GM19372 (cell line): ENCODE measurements around the gene LRIG1.
"Not testable (repeated sequence)": the region's sequence is repeated elsewhere in the genome, so short reads cannot be mapped to it uniquely, and the experiment has no call there.

Experiments
- ATAC-seq: cut with Tn5 transposase; IDR thresholded peaks from one replicate; pipeline ENCODE4 v1.9.1; 2021; ENCODE audit warnings: mild to moderate bottlenecking, low read depth, moderate library complexity; ENCODE audit not compliant: unreplicated experiment

LRIG1 gene

GRCh38 chr3:66427951-66428474 is 72.8 kb downstream of the LRIG1 start:
- ATAC-seq, result no peak

- no peak for ATAC-seq
These were observed 73.5 kb downstream of the LRIG1 start for GRCh38 chr3:66427352-66427751.

GRCh38 chr3:66426135-66426534 is 74.7 kb downstream of the LRIG1 start:
- ATAC-seq, result no peak

GRCh38 chr3:66425576-66426114 is 75.2 kb downstream of the LRIG1 start:
- no peak for ATAC-seq

GRCh38 chr3:66425032-66425431 is 75.8 kb downstream of the LRIG1 start:
- no peak for ATAC-seq

GRCh38 chr3:66423791-66424190 is 77.0 kb downstream of the LRIG1 start:
- no peak for ATAC-seq

- not testable (repeated sequence) for ATAC-seq
These were observed 78.9 kb downstream of the LRIG1 start for GRCh38 chr3:66421893-66422292.

- ATAC-seq, result not testable (repeated sequence)
These were observed 79.7 kb downstream of the LRIG1 start for GRCh38 chr3:66421144-66421543.

- no peak for ATAC-seq
These were observed 81.8 kb downstream of the LRIG1 start for GRCh38 chr3:66419036-66419435.

GRCh38 chr3:66418475-66418931 is 82.3 kb downstream of the LRIG1 start:
- ATAC-seq, result no peak

GRCh38 chr3:66416556-66417304 is 84.1 kb downstream of the LRIG1 start:
- ATAC-seq, result no peak

GRCh38 chr3:66415867-66416428 is 84.9 kb downstream of the LRIG1 start:
- no peak for ATAC-seq

- ATAC-seq, result no peak
These were observed 86.0 kb downstream of the LRIG1 start for GRCh38 chr3:66414846-66415245.

- ATAC-seq, result no peak
These were observed 87.6 kb downstream of the LRIG1 start for GRCh38 chr3:66413151-66413751.

GRCh38 chr3:66411961-66412887 is 88.6 kb downstream of the LRIG1 start:
- ATAC-seq, result no peak

GRCh38 chr3:66411474-66411873 is 89.3 kb downstream of the LRIG1 start:
- no peak for ATAC-seq

GRCh38 chr3:66410976-66411375 is 89.8 kb downstream of the LRIG1 start:
- no peak for ATAC-seq

- no peak for ATAC-seq
These were observed 90.8 kb downstream of the LRIG1 start for GRCh38 chr3:66409771-66410754.

GRCh38 chr3:66407611-66408218 is 93.1 kb downstream of the LRIG1 start:
- ATAC-seq, result peak; percentile 85
